KOPT-K1 (cell line): ENCODE measurements around the gene CWC27.
"Not testable (repeated sequence)": the region's sequence is repeated elsewhere in the genome, so short reads cannot be mapped to it uniquely, and the experiment has no call there.

ENCODE experiments used
- H3K27ac ChIP-seq: fragments of 200-600 bp; sonication (generic); 2 replicates; pipeline ENCODE4 v1.5.1; 2016; ENCODE audit warnings: antibody characterized with exemption, mild to moderate bottlenecking, low read depth, low read length; ENCODE audit not compliant: poor library complexity, severe bottlenecking
- H3K36me3 ChIP-seq: fragments of 200-600 bp; sonication (generic); 2 replicates; pipeline ENCODE4 v1.5.1; 2017; ENCODE audit warnings: antibody characterized with exemption, mild to moderate bottlenecking, low read length, moderate library complexity; ENCODE audit not compliant: insufficient read depth
- H3K9me3 ChIP-seq: fragments of 200-600 bp; sonication (generic); 2 replicates; pipeline ENCODE4 v1.5.1; 2017; ENCODE audit warnings: antibody characterized with exemption, low read length, mild to moderate bottlenecking; ENCODE audit not compliant: insufficient read depth, poor library complexity, severe bottlenecking

The CWC27 gene

GRCh38 chr5:64811050-64811640, 42.4 kb downstream of the CWC27 start:
- Histone ChIP-seq H3K36me3 (peaks cover 35% of the 10 kb centered on the region), H3K27ac (no peak overlapping the region), H3K9me3 (no peaks in the 10 kb centered on the region)

- H3K27ac ChIP-seq, result no peak overlapping the region
- H3K9me3 ChIP-seq, result no peaks in the 10 kb centered on the region
These were observed 45.3 kb downstream of the CWC27 start for GRCh38 chr5:64814073-64814472.

GRCh38 chr5:64818245-64818644, 49.5 kb downstream of the CWC27 start:
- no peak overlapping the region for H3K27ac ChIP-seq
- peaks cover 16% of the 10 kb centered on the region; the same call in 1 of the 2 replicates for H3K36me3 ChIP-seq
- no peaks in the 10 kb centered on the region for H3K9me3 ChIP-seq

More at GRCh38 chr5:64814073-64814472, 45.3 kb downstream of the CWC27 start:
- peaks cover 16% of the 10 kb centered on the region; the same call in 1 of the 2 replicates for H3K36me3 ChIP-seq

DNA sequence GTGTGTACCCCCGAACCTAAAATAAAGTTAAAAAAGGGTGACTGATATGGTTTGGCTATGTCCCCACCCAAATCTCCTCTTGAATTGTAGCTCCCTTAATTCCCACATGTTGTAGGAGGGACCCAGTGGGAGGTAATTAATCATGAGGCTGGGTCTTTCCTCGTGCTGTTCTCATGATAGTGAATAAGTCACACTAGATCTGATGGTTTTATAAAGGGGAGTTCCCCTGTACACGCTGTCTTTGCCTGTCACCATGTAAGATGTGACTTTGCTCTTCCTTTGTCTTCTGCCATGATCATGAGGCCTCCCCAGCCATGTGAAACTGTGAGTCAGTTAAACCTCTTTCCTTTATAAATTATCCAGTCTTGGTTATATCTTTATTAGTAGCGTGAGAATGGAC, 50.6 kb downstream of the CWC27 start:
- peaks cover 11% of the 10 kb centered on the region; the same call in 1 of the 2 replicates for H3K36me3 ChIP-seq
- H3K27ac ChIP-seq, H3K9me3 ChIP-seq: not testable (repeated sequence)

DNA sequence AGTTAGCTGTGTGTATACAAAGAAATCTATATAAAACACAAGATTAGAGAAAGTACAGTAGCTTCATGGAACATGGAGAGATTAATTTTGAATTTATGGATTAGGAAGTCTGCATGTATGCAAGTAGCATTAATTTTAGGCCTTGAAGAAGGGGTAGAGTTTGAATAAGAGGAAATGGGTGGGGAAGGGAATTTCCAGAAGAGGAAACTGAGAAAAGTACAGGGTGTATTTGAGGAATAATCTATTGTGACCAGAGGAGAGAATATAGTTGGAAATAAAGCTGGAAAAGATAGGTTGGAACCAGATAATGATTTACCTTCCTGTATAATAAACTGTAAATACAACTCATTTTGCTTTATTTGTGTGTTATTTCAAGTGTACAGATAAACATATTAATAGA, 53.6 kb downstream of the CWC27 start:
- Histone ChIP-seq H3K9me3 (no peaks in the 10 kb centered on the region), H3K36me3 (no peaks in the 10 kb centered on the region), H3K27ac (no peak overlapping the region)

DNA sequence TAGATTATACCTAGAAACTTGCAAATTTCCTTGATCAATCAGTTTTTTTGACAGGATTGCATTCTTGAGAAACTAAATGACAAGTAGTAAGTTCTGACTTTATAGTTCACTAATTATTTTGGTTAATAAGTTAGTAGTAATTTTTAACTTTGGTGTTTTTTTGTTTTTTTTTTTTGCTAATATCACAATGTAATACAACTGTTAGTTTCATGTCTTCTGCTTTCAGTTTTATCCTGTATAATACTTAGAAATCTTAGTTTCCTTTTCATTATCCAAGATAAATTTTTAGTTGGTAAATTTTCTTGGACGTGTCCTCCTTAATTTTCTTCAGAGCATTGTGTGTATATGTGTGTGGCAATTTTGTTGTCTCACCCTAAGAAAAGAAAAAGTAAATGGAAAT, 57.8 kb downstream of the CWC27 start:
- Histone ChIP-seq H3K9me3 (no peaks in the 10 kb centered on the region), H3K27ac (no peak overlapping the region), H3K36me3 (no peaks in the 10 kb centered on the region)

DNA sequence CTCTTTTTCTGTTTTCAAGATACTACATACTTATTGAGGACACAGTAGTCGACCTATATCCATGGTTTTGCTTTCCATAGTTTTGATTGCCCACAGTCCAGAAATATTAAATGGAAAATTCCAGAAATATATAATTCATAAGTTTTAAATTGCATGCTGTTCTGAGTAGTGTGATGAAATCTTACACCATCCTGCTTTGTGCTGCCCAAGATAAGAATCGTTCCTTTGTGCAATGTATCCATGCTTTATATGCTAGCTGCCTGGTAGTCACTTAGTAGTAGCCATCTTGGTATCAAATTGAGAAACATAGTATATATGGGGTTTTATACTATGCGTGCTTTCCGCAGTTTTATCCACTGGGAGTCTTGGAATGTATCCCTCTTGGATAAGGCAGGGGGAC, 59.0 kb downstream of the CWC27 start:
- Histone ChIP-seq H3K9me3 (no peaks in the 10 kb centered on the region), H3K27ac (no peak overlapping the region), H3K36me3 (no peaks in the 10 kb centered on the region)

DNA sequence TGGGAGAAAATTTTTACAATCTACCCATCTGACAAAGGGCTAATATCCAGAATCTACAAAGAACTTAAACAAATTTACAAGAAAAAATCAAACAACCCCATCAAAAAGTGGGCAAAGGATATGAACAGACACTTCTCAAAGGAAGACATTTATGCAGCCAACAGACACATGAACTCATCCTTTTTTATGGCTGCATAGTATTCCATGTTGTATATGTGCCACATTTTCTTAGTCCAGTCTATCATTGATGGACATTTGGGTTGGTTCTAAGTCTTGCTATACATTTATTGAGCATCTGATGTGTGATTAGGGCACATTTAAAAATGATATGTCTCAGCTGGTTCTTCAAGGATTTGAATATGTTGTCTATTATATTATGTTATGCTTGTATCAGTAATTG, 61.9 kb downstream of the CWC27 start:
- H3K9me3 ChIP-seq, H3K36me3 ChIP-seq, H3K27ac ChIP-seq: not testable (repeated sequence)

DNA sequence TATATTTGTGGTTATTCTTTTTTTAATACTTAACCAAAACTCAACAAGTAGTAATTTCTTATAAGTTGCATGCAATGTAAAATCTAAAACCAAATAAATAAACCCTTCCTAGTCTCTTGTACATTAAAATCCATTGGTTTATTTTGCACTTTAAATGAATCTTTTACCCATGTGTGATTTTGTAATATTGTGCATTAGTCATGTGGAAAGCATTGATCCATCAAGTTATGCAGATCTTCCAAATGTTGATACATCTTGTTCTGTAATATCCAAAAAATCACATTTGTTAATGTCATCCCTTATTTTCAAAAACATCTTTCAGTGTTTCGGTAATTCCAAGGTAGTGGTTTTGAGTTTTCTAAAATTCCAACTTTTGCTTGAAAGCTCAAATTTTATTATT, 63.3 kb downstream of the CWC27 start:
- no peaks in the 10 kb centered on the region for H3K36me3 ChIP-seq
- no peaks in the 10 kb centered on the region for H3K9me3 ChIP-seq
- no peak overlapping the region for H3K27ac ChIP-seq

DNA sequence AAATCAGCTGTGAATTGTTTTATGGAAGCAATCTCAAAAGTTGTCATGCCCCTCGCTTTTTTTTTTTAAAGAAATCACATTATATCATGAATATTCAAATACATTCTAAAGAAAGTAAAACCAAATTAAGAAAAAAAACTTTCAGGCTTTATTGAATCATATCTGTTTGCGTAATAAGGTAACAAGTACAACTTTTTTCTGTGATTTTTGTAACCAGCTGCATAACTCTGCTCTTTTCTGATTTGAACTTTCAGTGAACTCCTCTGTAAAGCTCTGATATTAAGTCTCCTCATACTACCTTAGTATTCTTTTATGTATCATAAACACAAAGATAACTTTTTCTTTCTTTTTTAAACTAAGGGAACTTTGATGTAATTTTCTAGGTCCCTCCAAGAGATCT, 65.3 kb downstream of the CWC27 start:
- no peaks in the 10 kb centered on the region for H3K9me3 ChIP-seq
- H3K27ac ChIP-seq, result no peak overlapping the region

DNA sequence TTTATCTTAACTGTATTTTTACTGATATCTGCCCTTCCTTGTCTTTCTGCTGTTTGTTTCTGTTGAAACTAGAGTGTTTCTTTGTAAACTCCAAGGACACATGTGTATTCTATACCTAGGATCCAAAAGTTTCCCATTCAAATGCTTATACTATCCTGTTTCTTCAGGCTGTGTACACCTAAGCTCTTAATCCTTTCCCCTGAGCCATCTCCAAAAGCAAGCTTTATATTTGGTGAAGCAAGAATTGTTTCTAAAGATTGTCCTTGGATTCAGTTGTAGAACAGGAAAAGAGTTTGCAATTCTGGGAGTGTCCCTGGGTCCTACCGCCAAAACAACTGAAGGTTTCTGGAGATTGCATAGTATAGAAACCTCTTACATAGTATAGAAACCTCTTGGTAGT, 65.9 kb downstream of the CWC27 start:
- Histone ChIP-seq H3K27ac (no peak overlapping the region), H3K36me3 (no peaks in the 10 kb centered on the region), H3K9me3 (no peaks in the 10 kb centered on the region)

More for the DNA sequence above, 65.3 kb downstream of the CWC27 start:
- no peaks in the 10 kb centered on the region for H3K36me3 ChIP-seq

DNA sequence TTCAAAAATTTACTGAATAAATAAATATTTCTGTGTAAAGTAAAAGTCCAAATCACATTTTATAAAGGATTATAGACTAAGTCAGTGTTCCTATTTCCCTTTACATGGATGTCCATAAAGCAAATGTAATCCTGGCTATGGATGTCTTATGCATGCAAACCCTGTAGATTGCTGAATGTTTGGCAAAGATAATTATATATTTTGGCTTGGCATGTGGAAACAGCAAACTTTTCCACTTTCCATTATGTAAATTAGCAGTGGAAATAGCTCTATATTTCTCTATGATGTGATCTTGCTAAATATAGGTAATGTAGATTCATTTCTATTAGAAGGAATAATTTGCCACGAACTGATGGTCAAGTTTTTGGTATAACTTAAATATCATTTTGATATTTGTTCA, 66.5 kb downstream of the CWC27 start:
- H3K36me3 ChIP-seq, result no peaks in the 10 kb centered on the region
- H3K27ac ChIP-seq, result no peak overlapping the region
- no peaks in the 10 kb centered on the region for H3K9me3 ChIP-seq

DNA sequence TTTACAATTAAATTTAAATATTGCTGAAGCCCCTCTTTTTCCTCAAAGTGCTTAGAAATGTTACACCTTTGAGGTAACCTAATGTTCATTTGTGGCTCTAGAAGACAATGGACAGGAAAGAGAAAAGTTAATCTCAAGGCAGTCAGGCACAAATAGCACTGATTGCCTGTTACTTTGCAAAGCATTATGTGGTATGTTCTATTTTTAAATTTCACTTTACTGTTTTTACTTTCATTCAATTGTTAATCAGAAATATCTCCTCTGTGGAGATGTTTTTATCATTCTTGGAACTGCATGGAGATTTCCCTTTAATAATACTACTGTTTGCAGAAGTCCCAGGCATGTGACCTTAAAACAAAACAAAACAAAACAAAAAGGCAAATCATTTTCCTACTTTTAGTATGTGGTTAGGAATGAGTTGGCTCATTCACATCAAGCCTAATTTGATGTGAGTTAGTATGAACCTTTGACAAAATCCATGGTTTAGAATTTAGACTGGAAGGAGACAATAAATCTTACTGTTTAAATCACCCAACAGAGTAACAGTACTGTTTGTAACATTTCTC, 67.5 kb downstream of the CWC27 start:
- Histone ChIP-seq H3K36me3 (no peaks in the 10 kb centered on the region), H3K9me3 (no peaks in the 10 kb centered on the region), H3K27ac (no peak overlapping the region)

- Histone ChIP-seq H3K9me3 (no peaks in the 10 kb centered on the region), H3K27ac (no peak overlapping the region), H3K36me3 (no peaks in the 10 kb centered on the region)
These were observed 68.1 kb downstream of the CWC27 start for GRCh38 chr5:64836786-64837185.

GRCh38 chr5:64838376-64838775, 69.6 kb downstream of the CWC27 start:
- Histone ChIP-seq H3K36me3 (no peaks in the 10 kb centered on the region), H3K9me3 (no peaks in the 10 kb centered on the region), H3K27ac (no peak overlapping the region)

DNA sequence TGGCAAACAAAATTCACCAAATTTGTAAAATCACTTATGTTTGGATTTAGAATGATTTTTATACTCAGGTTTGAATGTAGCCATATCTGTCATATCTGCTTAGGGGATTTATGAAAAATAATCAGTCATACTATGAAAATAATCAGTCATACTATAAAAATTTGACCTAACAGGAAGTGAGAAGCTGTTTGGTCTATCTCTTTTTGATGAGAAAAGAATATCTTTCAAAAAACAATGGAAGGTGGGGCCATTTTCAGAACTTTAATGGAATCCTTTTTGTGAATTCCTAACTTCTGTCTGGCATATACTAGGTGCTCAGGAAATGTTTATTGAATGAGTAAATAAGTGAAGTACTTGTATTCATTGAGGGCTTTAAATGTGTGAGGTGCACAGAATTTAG, 70.1 kb downstream of the CWC27 start:
- Histone ChIP-seq H3K27ac (no peak overlapping the region), H3K9me3 (peaks cover under 1% of the 10 kb centered on the region), H3K36me3 (no peaks in the 10 kb centered on the region; the same call in 1 of the 2 replicates)
